Pancreas (tissue), 10 donors: ENCODE data around the gene MAX. TPM values are rescaled to one million over a fixed set of nuclear protein-coding genes. Genes with fewer than 3 reads are reported as not detected.

ENCODE experiments used
- ATAC-seq, 4 donors: fragments of 200-7000 bp; cut with Tn5 transposase; one replicate each; pipeline versions ENCODE4 v1.8.0 to v1.9.1; 2020; ENCODE audit warnings: mild to moderate bottlenecking in 4 of 4, moderate library complexity in 4 of 4
- DNase-seq, 6 donors: peaks; one replicate each; pipeline ENCODE4 v3.0.0-alpha.2; 2020
- FAIRE-seq: peaks from 2 replicates; lab custom pipeline; 2012; peaks lifted over from hg19 to GRCh38; lab: Jason Lieb, UNC
- H3K27ac ChIP-seq, 4 donors: fragments of 200-600 bp; sonication (generic); 1 replicate in 3 of 4; 2 replicates in 1 of 4; pipeline versions ENCODE4 v1.5.0 to v1.8.0; 2020
- H3K27me3 ChIP-seq, 4 donors: fragments of 200-600 bp; one replicate each; pipeline ENCODE4 v1.8.0; 2021
- H3K36me3 ChIP-seq, 3 donors: fragments of 200-600 bp; sonication (generic) in 1 of 3; one replicate each; pipeline versions ENCODE4 v1.5.0 to v1.8.0; 2020 to 2021
- H3K4me1 ChIP-seq, 3 donors: fragments of 200-600 bp; one replicate each; pipeline ENCODE4 v1.8.0; 2021
- H3K4me3 ChIP-seq, 4 donors: fragments of 200-600 bp; sonication (generic) in 2 of 4; one replicate each; pipeline versions ENCODE4 v1.5.0 to v1.8.0; 2020 to 2021
- H3K9me3 ChIP-seq, 4 donors: fragments of 200-600 bp; one replicate each; pipeline ENCODE4 v1.8.0; 2021
- WGBS, 2 donors: extraction: QIAGEN DNeasy Blood & Tissue Kit; methylation state at CpG; one replicate each; pipeline ENCODE4 v1.1.7; 2013; 5-methylcytosine and 5-hydroxymethylcytosine counted together
- intact Hi-C, 3 donors: fragments of 100-400 bp; cut with DNase I; formaldehyde crosslinking; loops; one replicate each; pipeline versions ENCODE4 v1.11.1 to v1.14.2; 2022
- polyA plus RNA-seq, 2 donors: library from polyadenylated mRNA; stranded (reverse); fragments of 200-250 nt; gene quantifications; one replicate each; pipeline ENCODE4 v1.2.3, GENCODE V29; 2013
- total RNA-seq, 6 donors: library from RNA; stranded (reverse); fragmentation: NEBNext Ultra II Directional in 4 of 6; extraction: Animal tissue kit (Norgen Biotek cat#: 25700) in 4 of 6; gene quantifications; one replicate each; pipeline versions ENCODE4 v1.2.1 to v1.2.4, GENCODE V29; 2021 to 2023
- TF ChIP-seq, protein P1 (sequence below), 4 donors: fragments of 200-600 bp; sonication (generic) in 3 of 4; IDR thresholded peaks; one replicate each; pipeline versions ENCODE4 v1.5.0 to v1.8.0; 2021; ENCODE audit warnings: antibody characterized with exemption in 4 of 4
- donor health status: healthy with polysubstance abuse.
- donor health status: DM: no; HTN: no; CAD: no; lungs with moderate emphysema.
- donor health status: DM: no; HTN: no; CAD: no.
- donor health status: control.
- donor health status: control.
- donor health status: Bipolar disorder and iron deficiency.
- donor health status: DM: yes; HTN: yes; CAD: no.
- donor health status: DM: no; HTN: no; CAD: no.
- donor health status: DM: no; HTN: no; CAD: no.
- donor health status: DM: yes; HTN: yes; CAD: no.

MAX gene
- total RNA-seq (10 to 100 TPM; 28.6 to 48.9 (median 40.4) TPM), polyA plus RNA-seq (10 to 100 TPM; 19.7 to 29.0 TPM)

GRCh38 chr14:65102441-65103149 lies at the start of gene MAX:
TSS of gene MAX (minus strand) at chr14:65102517. CDS start at chr14:65102339, 178 bp downstream.
- no peaks in the 10 kb centered on the region for H3K36me3 ChIP-seq
- FAIRE-seq (no peak), ATAC-seq (peak; percentile 91 to 94 (median 92)), DNase-seq (peak; percentile 96 to 99 (median 98))
- intact Hi-C loops: no loop called here
- H3K27ac ChIP-seq: peak within 1 kb of the TSS; percentile 44 to 87 (median 68)
- TF ChIP-seq, protein P1, sequence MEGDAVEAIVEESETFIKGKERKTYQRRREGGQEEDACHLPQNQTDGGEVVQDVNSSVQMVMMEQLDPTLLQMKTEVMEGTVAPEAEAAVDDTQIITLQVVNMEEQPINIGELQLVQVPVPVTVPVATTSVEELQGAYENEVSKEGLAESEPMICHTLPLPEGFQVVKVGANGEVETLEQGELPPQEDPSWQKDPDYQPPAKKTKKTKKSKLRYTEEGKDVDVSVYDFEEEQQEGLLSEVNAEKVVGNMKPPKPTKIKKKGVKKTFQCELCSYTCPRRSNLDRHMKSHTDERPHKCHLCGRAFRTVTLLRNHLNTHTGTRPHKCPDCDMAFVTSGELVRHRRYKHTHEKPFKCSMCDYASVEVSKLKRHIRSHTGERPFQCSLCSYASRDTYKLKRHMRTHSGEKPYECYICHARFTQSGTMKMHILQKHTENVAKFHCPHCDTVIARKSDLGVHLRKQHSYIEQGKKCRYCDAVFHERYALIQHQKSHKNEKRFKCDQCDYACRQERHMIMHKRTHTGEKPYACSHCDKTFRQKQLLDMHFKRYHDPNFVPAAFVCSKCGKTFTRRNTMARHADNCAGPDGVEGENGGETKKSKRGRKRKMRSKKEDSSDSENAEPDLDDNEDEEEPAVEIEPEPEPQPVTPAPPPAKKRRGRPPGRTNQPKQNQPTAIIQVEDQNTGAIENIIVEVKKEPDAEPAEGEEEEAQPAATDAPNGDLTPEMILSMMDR (IDR thresholded peaks at IDR 0.05): no peak
- 0 to 1% methylated on average over 48 to 60 of the region's 61 CpGs for WGBS, 2 donors
- peaks cover 0 to 26% (median 0%) of the 10 kb centered on the region in 3 donors for H3K4me1 ChIP-seq
- no peaks in the 10 kb centered on the region for H3K9me3 ChIP-seq
- peak within 1 kb of the TSS; percentile 58 to 96 (median 80) for H3K4me3 ChIP-seq
- no peaks in the 10 kb centered on the region for H3K27me3 ChIP-seq

- no peaks in the 10 kb centered on the region for H3K27me3 ChIP-seq
- H3K4me3 ChIP-seq: no peak overlapping the region
- TF ChIP-seq, protein P1 (IDR thresholded peaks at IDR 0.05): no peak
- intact Hi-C loops: no loop called here
- no peaks in the 10 kb centered on the region for H3K9me3 ChIP-seq
- no peaks in the 10 kb centered on the region for H3K36me3 ChIP-seq
- no peak overlapping the region for H3K27ac ChIP-seq
- no peak for ATAC-seq
- H3K4me1 ChIP-seq: no peaks in the 10 kb centered on the region
- WGBS, 2 donors: 76 to 84% methylated on average over 6 of the region's 6 CpGs
- DNase-seq: no peak
- FAIRE-seq: no peak
These were observed 49.3 kb upstream of the MAX start for GRCh38 chr14:65151609-65151956.

GRCh38 chr14:65150898-65151608 lies 48.7 kb upstream of the MAX start:
- Histone ChIP-seq H3K27me3 (no peaks in the 10 kb centered on the region), H3K4me3 (no peak overlapping the region), H3K27ac (no peak overlapping the region), H3K4me1 (no peaks in the 10 kb centered on the region), H3K9me3 (no peaks in the 10 kb centered on the region), H3K36me3 (no peaks in the 10 kb centered on the region)
- TF ChIP-seq, protein P1 (IDR thresholded peaks at IDR 0.05): no peak
- WGBS, 2 donors: 48 to 56% methylated on average over 8 of the region's 8 CpGs
- FAIRE-seq (no peak), DNase-seq (no peak), ATAC-seq (no peak)
- intact Hi-C loops: no loop called here

DNA sequence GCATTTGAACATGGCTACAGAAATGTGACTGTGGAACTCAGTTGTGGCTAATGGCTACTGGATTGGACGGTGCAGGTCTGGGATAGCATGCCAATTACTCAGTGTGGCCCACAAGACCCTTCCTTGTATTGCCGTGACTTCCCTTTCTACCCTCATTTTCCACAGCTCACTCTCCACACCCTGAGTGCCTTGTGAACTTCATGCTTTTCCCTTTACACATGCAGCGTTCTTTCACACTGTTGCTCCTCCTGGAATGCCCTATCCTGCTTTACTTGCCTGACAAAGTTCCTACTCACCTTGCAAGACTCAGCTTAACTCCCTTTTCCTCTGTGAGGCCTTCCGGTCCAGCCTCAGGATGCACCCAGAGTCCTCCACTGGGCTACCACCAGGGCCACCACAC lies 46.8 kb upstream of the MAX start:
- TF ChIP-seq, protein P1 (IDR thresholded peaks at IDR 0.05): no peak
- WGBS, 2 donors: 92 to 93% methylated on average over 4 of the region's 4 CpGs
- no peak for ATAC-seq

More for the DNA sequence above, 46.8 kb upstream of the MAX start:
- no peaks in the 10 kb centered on the region for H3K36me3 ChIP-seq
- intact Hi-C loops: no loop called here
- no peaks in the 10 kb centered on the region for H3K4me1 ChIP-seq
- DNase-seq: no peak
- no peaks in the 10 kb centered on the region for H3K9me3 ChIP-seq
- no peak overlapping the region for H3K4me3 ChIP-seq
- no peak overlapping the region for H3K27ac ChIP-seq
- H3K27me3 ChIP-seq: no peaks in the 10 kb centered on the region
- no peak for FAIRE-seq
